DND-41 (cell line): Measurements from ENCODE around the gene IFNK.

Experiments
- ATAC-seq: fragments of 200-7000 bp; cut with Tn5 transposase; 3 replicates; pipeline ENCODE4 v1.9.1; 2021; ENCODE audit warnings: low read depth; ENCODE audit not compliant: insufficient read depth
- DNase-seq: peaks from one replicate; pipeline ENCODE4 v3.0.0-alpha.2; 2020
- H2AFZ ChIP-seq: 2 replicates; pipeline ENCODE4 v1.6.0; 2012; ENCODE audit warnings: low read depth, low read length
- H3K27ac ChIP-seq: 2 replicates; pipeline ENCODE4 v1.5.1; 2012; ENCODE audit warnings: low read length, inconsistent platforms
- H3K27me3 ChIP-seq: fragments of 200-600 bp; sonication (generic); 2 replicates; pipeline ENCODE4 v1.6.0; 2012; ENCODE audit warnings: low read length, mild to moderate bottlenecking, inconsistent platforms; ENCODE audit not compliant: insufficient read depth, poor library complexity
- H3K36me3 ChIP-seq: 2 replicates; pipeline ENCODE4 v1.5.1; 2012; ENCODE audit warnings: low read length, inconsistent platforms; ENCODE audit not compliant: insufficient read depth
- H3K4me1 ChIP-seq: 2 replicates; pipeline ENCODE4 v1.5.1; 2012; ENCODE audit warnings: mild to moderate bottlenecking, low read length; ENCODE audit not compliant: insufficient read depth
- H3K4me2 ChIP-seq: 2 replicates; pipeline ENCODE4 v1.6.0; 2012; ENCODE audit warnings: mild to moderate bottlenecking, moderate library complexity, low read length, inconsistent platforms; ENCODE audit not compliant: insufficient read depth
- H3K4me3 ChIP-seq, 2 experiments: fragments of 200-600 bp in 1 of 2; shearing (Covaris generic) in 1 of 2; 2 replicates each; pipeline ENCODE4 v1.5.1; 2012 to 2016; ENCODE audit warnings: inconsistent platforms in 2 of 2, low read length in 2 of 2, mild to moderate bottlenecking in 2 of 2, low read depth in 1 of 2, moderate library complexity in 1 of 2
- H3K79me2 ChIP-seq: 2 replicates; pipeline ENCODE4 v1.6.0; 2012; ENCODE audit warnings: low read length, inconsistent platforms; ENCODE audit not compliant: insufficient read depth
- H3K9ac ChIP-seq: 2 replicates; pipeline ENCODE4 v1.6.0; 2012; ENCODE audit warnings: low read depth, mild to moderate bottlenecking, inconsistent platforms, low read length, moderate library complexity
- H3K9me3 ChIP-seq: 2 replicates; pipeline ENCODE4 v1.5.1; 2012; ENCODE audit warnings: low read length, moderate library complexity, mild to moderate bottlenecking, inconsistent platforms; ENCODE audit not compliant: insufficient read depth, severe bottlenecking
- H4K20me1 ChIP-seq: 2 replicates; pipeline ENCODE4 v1.6.0; 2012; ENCODE audit warnings: low read length; ENCODE audit not compliant: insufficient read depth
- CTCF ChIP-seq: IDR thresholded peaks from 2 replicates; pipeline ENCODE4 v1.5.1; 2012; ENCODE audit warnings: borderline replicate concordance, low read length, moderate library complexity, mild to moderate bottlenecking; ENCODE audit not compliant: poor library complexity, severe bottlenecking; ENCODE audit errors: extremely low read depth
- EZH2 ChIP-seq: IDR thresholded peaks from 3 replicates; pipeline ENCODE4 v1.6.1; 2012; ENCODE audit warnings: borderline replicate concordance, low read depth, mild to moderate bottlenecking, moderate library complexity, low read length, inconsistent platforms; ENCODE audit not compliant: severe bottlenecking

Gene IFNK

GRCh38 chr9:27554712-27555111 lies 30.6 kb downstream of the IFNK start:
- H3K36me3 ChIP-seq = peaks cover 4% of the 10 kb centered on the region; the same call in 1 of the 2 replicates

DNA sequence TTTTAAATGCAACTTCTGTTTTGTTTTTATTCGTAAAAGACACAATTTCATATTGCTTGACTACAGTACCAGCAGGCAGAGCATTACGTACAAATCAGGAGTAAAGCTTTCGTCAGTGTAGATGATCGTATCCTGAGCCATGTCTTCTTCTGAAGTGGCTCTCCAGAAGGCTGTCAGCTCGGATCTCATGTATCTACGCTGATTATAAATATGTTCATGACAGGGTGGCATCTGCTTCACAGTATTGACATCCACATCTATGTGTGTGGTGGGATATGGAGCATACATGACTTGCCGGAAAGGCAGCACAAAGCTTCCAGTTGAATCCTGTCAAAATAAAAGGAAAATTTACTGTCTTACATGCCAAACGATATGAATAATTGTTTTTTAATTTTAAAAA lies 32.4 kb downstream of the IFNK start:
- Histone ChIP-seq H2AFZ (no peak overlapping the region), H3K27ac (no peak overlapping the region), H3K4me2 (no peak overlapping the region), H3K36me3 (peaks cover 9% of the 10 kb centered on the region; the same call in 1 of the 2 replicates), H3K4me3 (no peak overlapping the region), H4K20me1 (no peaks in the 10 kb centered on the region), H3K79me2 (no peaks in the 10 kb centered on the region), H3K9ac (no peak overlapping the region), H3K27me3 (no peaks in the 10 kb centered on the region), H3K4me1 (no peaks in the 10 kb centered on the region), H3K9me3 (no peaks in the 10 kb centered on the region)
- DNase-seq (no peak), ATAC-seq (no peak)
- no peak for TF ChIP-seq CTCF
- TF ChIP-seq EZH2 = no peak

More at GRCh38 chr9:27554712-27555111, 30.6 kb downstream of the IFNK start:
- Histone ChIP-seq H3K4me3 (no peak overlapping the region), H2AFZ (no peak overlapping the region), H3K27ac (no peak overlapping the region), H3K4me2 (no peak overlapping the region), H3K27me3 (no peaks in the 10 kb centered on the region), H3K4me1 (no peaks in the 10 kb centered on the region), H3K9ac (no peak overlapping the region), H3K9me3 (no peaks in the 10 kb centered on the region), H3K79me2 (no peaks in the 10 kb centered on the region), H4K20me1 (no peaks in the 10 kb centered on the region)
- DNase-seq (no peak), ATAC-seq (no peak)
- TF ChIP-seq CTCF = no peak

DNA sequence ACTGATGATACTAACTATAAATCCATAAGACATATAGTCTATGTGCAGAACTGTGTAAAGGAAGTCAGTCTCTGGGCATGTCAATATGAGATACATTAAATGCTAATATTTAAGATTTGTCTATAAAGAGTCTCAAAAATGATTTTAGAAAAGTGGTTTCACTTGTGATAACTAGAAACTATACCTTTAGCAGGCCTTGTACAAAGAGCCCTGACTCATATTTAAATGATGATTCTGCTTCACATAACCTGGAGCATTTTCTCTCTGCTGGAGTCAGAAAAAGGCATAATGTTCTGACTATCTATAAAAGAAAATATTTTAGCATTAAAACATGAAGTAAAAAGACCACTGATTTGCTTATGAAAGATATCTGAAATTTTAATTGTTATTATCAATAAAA lies 34.2 kb downstream of the IFNK start:
- no peaks in the 10 kb centered on the region for H3K4me1 ChIP-seq
- H3K9me3 ChIP-seq = no peaks in the 10 kb centered on the region
- no peaks in the 10 kb centered on the region for H4K20me1 ChIP-seq
- no peaks in the 10 kb centered on the region for H3K79me2 ChIP-seq
- peaks cover 9% of the 10 kb centered on the region; the same call in 1 of the 2 replicates for H3K36me3 ChIP-seq
- no peak for ATAC-seq
- no peak overlapping the region for H3K9ac ChIP-seq
- H3K4me2 ChIP-seq = no peak overlapping the region
- TF ChIP-seq CTCF (no peak), EZH2 (no peak)
- no peak overlapping the region for H3K27ac ChIP-seq
- DNase-seq = no peak
- H2AFZ ChIP-seq = no peak overlapping the region
- no peaks in the 10 kb centered on the region for H3K27me3 ChIP-seq
- H3K4me3 ChIP-seq = no peak overlapping the region

- no peak overlapping the region for H3K27ac ChIP-seq
- peaks cover 9% of the 10 kb centered on the region; the same call in 1 of the 2 replicates for H3K36me3 ChIP-seq
- TF ChIP-seq EZH2 (no peak), CTCF (no peak)
- DNase-seq (no peak), ATAC-seq (no peak)
- no peaks in the 10 kb centered on the region for H3K27me3 ChIP-seq
- no peak overlapping the region for H3K4me3 ChIP-seq
- H2AFZ ChIP-seq = no peak overlapping the region
- no peaks in the 10 kb centered on the region for H3K79me2 ChIP-seq
- H3K9me3 ChIP-seq = no peaks in the 10 kb centered on the region
- no peaks in the 10 kb centered on the region for H4K20me1 ChIP-seq
- no peaks in the 10 kb centered on the region for H3K4me1 ChIP-seq
- H3K4me2 ChIP-seq = no peak overlapping the region
- no peak overlapping the region for H3K9ac ChIP-seq
Observed at GRCh38 chr9:27560457-27560856, 36.4 kb downstream of the IFNK start.
